K562 (cell line): ENCODE data around the gene LOXHD1. TPM values are rescaled to one million over a fixed set of nuclear protein-coding genes. Genes with fewer than 3 reads are reported as not detected.

ENCODE experiments used
- ATAC-seq: fragments of 200-7000 bp; cut with Tn5 transposase; 3 replicates; pipeline ENCODE4 v1.9.1; 2020; ENCODE audit warnings: moderate library complexity
- BruUV-seq: library from RNA; stranded (reverse); fragments of 400-500 nt; replicated peaks from 2 replicates; lab custom pipeline; 2021; lab: Mats Ljungman, UMichigan
- CTCF ChIA-PET: fragments of 300-600 bp; formaldehyde crosslinking; extraction: SDS; loops from one replicate; lab custom pipeline; 2021; ENCODE audit warnings: low intra/inter-chr PET ratio; lab: Yijun Ruan, JAX
- POLR2A ChIA-PET: fragments of 300-600, 350-650 bp; sonication (Branson Sonifier 250); formaldehyde crosslinking; extraction: SDS; loops from one replicate; lab custom pipeline; 2021; ENCODE audit warnings: antibody characterized with exemption, inconsistent platforms; lab: Yijun Ruan, JAX
- DNase-seq, 4 experiments: peaks; one replicate each; pipeline versions ENCODE4 v3.0.0 to v3.0.0-alpha.2; 2011 to 2018; ENCODE audit warnings: low spot score in 3 of 4, mixed read lengths in 3 of 4; ENCODE audit errors: extremely low read depth in 1 of 4
- FAIRE-seq: peaks from 2 replicates; lab custom pipeline; 2011; peaks lifted over from hg19 to GRCh38; lab: Jason Lieb, UNC
- H2AFZ ChIP-seq: 2 replicates; pipeline ENCODE4 v1.6.0; 2011; ENCODE audit warnings: low read depth, low read length, control low read depth, inconsistent platforms
- H3K27ac ChIP-seq: fragments of 200-600 bp; 3 replicates; pipeline ENCODE4 v1.8.0; 2011; ENCODE audit warnings: low read depth, mild to moderate bottlenecking, control low read depth, inconsistent platforms, low read length, moderate library complexity, mixed read lengths; ENCODE audit errors: extremely low read depth
- H3K27me3 ChIP-seq, 2 experiments: fragments of 300-600 bp in 1 of 2; 2 replicates in 1 of 2; 3 replicates in 1 of 2; pipeline versions ENCODE4 v1.6.0 to v1.8.0; 2011; ENCODE audit warnings: inconsistent platforms in 2 of 2, low read length in 2 of 2, mild to moderate bottlenecking in 1 of 2, mixed read lengths in 1 of 2, moderate library complexity in 1 of 2; ENCODE audit not compliant: control insufficient read depth in 2 of 2, insufficient read depth in 2 of 2
- H3K36me3 ChIP-seq: fragments of 300-600 bp; 3 replicates; pipeline ENCODE4 v1.8.0; 2011; ENCODE audit warnings: mild to moderate bottlenecking, low read length, inconsistent platforms; ENCODE audit not compliant: control insufficient read depth, insufficient read depth
- H3K4me1 ChIP-seq, 2 experiments: fragments of 200-600 bp in 1 of 2; replicated peaks in 1 of 2; 2 replicates in 1 of 2; 3 replicates in 1 of 2; pipeline versions ENCODE4 v1.5.1 to v1.8.0; 2011; ENCODE audit warnings: inconsistent platforms in 2 of 2, low read length in 2 of 2, mild to moderate bottlenecking in 1 of 2, mixed read lengths in 1 of 2, moderate library complexity in 1 of 2; ENCODE audit not compliant: control insufficient read depth in 2 of 2, insufficient read depth in 2 of 2
- H3K4me2 ChIP-seq: 2 replicates; pipeline ENCODE4 v1.6.1; 2011; ENCODE audit warnings: low read length, control low read depth, inconsistent platforms, mixed read lengths; ENCODE audit not compliant: insufficient read depth
- H3K4me3 ChIP-seq: fragments of 200-600 bp; sonication (generic), shearing (Covaris generic); 2 replicates; pipeline ENCODE4 v1.5.1; 2016; ENCODE audit warnings: control low read depth, inconsistent platforms
- H3K79me2 ChIP-seq: fragments of 200-600 bp; 3 replicates; pipeline ENCODE4 v1.8.0; 2011; ENCODE audit warnings: low read length, inconsistent platforms; ENCODE audit not compliant: control insufficient read depth, insufficient read depth
- H3K9ac ChIP-seq, 2 experiments: 2 replicates each; pipeline versions ENCODE4 v1.6.0 to v1.6.1; 2011; ENCODE audit warnings: low read depth in 2 of 2, low read length in 2 of 2, control low read depth in 1 of 2, inconsistent platforms in 1 of 2, mild to moderate bottlenecking in 1 of 2, mixed read lengths in 1 of 2; ENCODE audit not compliant: insufficient read depth in 1 of 2
- H3K9me1 ChIP-seq: one replicate; pipeline ENCODE4 v1.6.0; 2011; ENCODE audit warnings: inconsistent platforms, mild to moderate bottlenecking, low read length, moderate library complexity; ENCODE audit not compliant: control insufficient read depth, insufficient read depth
- H3K9me3 ChIP-seq: replicated peaks from 2 replicates; pipeline ENCODE4 v1.5.1; 2011; ENCODE audit warnings: low read depth, low read length, inconsistent platforms; ENCODE audit not compliant: control insufficient read depth, insufficient read depth
- H4K20me1 ChIP-seq: replicated peaks from 2 replicates; pipeline ENCODE4 v1.6.1; 2011; ENCODE audit warnings: low read length, inconsistent platforms, mixed read lengths; ENCODE audit not compliant: control insufficient read depth, insufficient read depth
- GTF2F1 ChIP-seq: IDR thresholded peaks from 2 replicates; pipeline ENCODE4 v1.6.1; 2011; ENCODE audit warnings: low read depth, low read length, improper control_type of control experiment
- HOMEZ ChIP-seq: fragments of 250-450 bp; sonication (Bioruptor Pico); IDR thresholded peaks from 2 replicates; pipeline ENCODE4 v1.4.0; 2020; ENCODE audit warnings: mild to moderate bottlenecking, moderate library complexity
- MCM5 ChIP-seq: fragments of 450-650 bp; IDR thresholded peaks from 2 replicates; pipeline ENCODE4 v1.6.1; 2016; ENCODE audit warnings: low read depth
- MED1 ChIP-seq: sonication (generic); formaldehyde crosslinking; IDR thresholded peaks from 2 replicates; pipeline ENCODE4 v1.8.1; 2023; ENCODE audit warnings: missing genetic modification reagents, borderline replicate concordance
- RCOR1 ChIP-seq, 2 experiments: IDR thresholded peaks; 2 replicates each; pipeline ENCODE4 v1.6.1; 2012; ENCODE audit warnings: low read depth in 2 of 2, low read length in 2 of 2, borderline replicate concordance in 1 of 2, improper control_type of control experiment in 1 of 2
- SMARCB1 ChIP-seq: IDR thresholded peaks from 2 replicates; pipeline ENCODE4 v1.6.1; 2011; ENCODE audit warnings: improper control_type of control experiment, low read depth; ENCODE audit not compliant: insufficient read length
- SMARCE1 ChIP-seq: fragments of 450-650 bp; IDR thresholded peaks from 2 replicates; pipeline ENCODE4 v1.7.1; 2016; ENCODE audit warnings: mild to moderate bottlenecking
- TAF15 ChIP-seq: fragments of 200-400 bp; formaldehyde crosslinking; IDR thresholded peaks from 2 replicates; pipeline ENCODE4 v1.6.1; 2017; ENCODE audit warnings: mild to moderate bottlenecking, low read depth, low read length, moderate library complexity
- TAF7 ChIP-seq: fragments of 450-650 bp; IDR thresholded peaks from 2 replicates; pipeline ENCODE4 v1.6.1; 2016; ENCODE audit warnings: missing genetic modification characterization, missing compliant biosample characterization
- TCF15 ChIP-seq: fragments of 250-450 bp; sonication (Bioruptor Pico); IDR thresholded peaks from 2 replicates; pipeline ENCODE4 v1.8.0; 2022; ENCODE audit warnings: moderate library complexity, mild to moderate bottlenecking, inconsistent platforms
- ZBTB49 ChIP-seq: sonication (generic); formaldehyde crosslinking; IDR thresholded peaks from 2 replicates; pipeline ENCODE4 v1.8.0; 2022; ENCODE audit warnings: missing genetic modification reagents, mild to moderate bottlenecking, borderline replicate concordance
- ZNF174 ChIP-seq: fragments of 250-450 bp; sonication (Bioruptor Pico); IDR thresholded peaks from 2 replicates; pipeline ENCODE4 v1.4.0; 2020; ENCODE audit warnings: mild to moderate bottlenecking
- whole genome bisulfite sequencing: fragments of 100-300 bp; shearing (Covaris generic); methylation state at CpG from one replicate; pipeline ENCODE4 v1.1.6; 2016; ENCODE audit warnings: low coverage, mixed read lengths; ENCODE audit not compliant: insufficient coverage; ENCODE audit errors: missing lambda C conversion rate; 5-methylcytosine and 5-hydroxymethylcytosine counted together
- in situ Hi-C: fragments of 300-500 bp; cut with MboI; formaldehyde crosslinking; loops from 4 replicates; pipeline ENCODE4 v1.15.0; 2018; ENCODE audit warnings: inconsistent platforms, mixed read lengths
- intact Hi-C: fragments of 100-400 bp; cut with micrococcal nuclease; formaldehyde crosslinking; loops from 2 replicates; pipeline ENCODE4 v1.14.2; 2022
- polyA plus RNA-seq, 8 experiments: library from polyadenylated mRNA; depleted of rRNA in 4 of 8; stranded (reverse) in 5 of 8; unstranded in 3 of 8; fragments of >200 nt; fragmentation: Nextera tagmentation in 2 of 8; fragmentation: Illumina TruSeq in 1 of 8; extraction: Ambion mirVana in 2 of 8; extraction: Trizol in 1 of 8; gene quantifications; 2 replicates each; pipeline versions ENCODE4 v1.2.1 to v1.2.3, GENCODE V29; 2011 to 2014; ENCODE audit warnings: inconsistent platforms in 1 of 8, missing spikeins in 1 of 8
- total RNA-seq, 7 experiments: library from RNA; depleted of rRNA in 6 of 7; stranded (reverse); fragments of >200 nt in 6 of 7; fragmentation: Illumina TruSeq in 2 of 7; extraction: Trizol in 2 of 7; gene quantifications; 2 replicates each; pipeline versions ENCODE4 v1.2.1 to v1.2.3, GENCODE V29; 2011 to 2021; ENCODE audit warnings: low replicate concordance in 1 of 7
- TF ChIP-seq, protein P1 (sequence below): fragments of 250-450 bp; sonication (Bioruptor Pico); IDR thresholded peaks from 2 replicates; pipeline ENCODE4 v1.4.0; 2020; ENCODE audit warnings: mild to moderate bottlenecking, moderate library complexity, borderline replicate concordance

Gene LOXHD1
- total and polyA plus RNA-seq, 9 of the 15 experiments (the other 6 are each of a cell fraction or from before 2014, with no cell fraction given) = not detected

DNA sequence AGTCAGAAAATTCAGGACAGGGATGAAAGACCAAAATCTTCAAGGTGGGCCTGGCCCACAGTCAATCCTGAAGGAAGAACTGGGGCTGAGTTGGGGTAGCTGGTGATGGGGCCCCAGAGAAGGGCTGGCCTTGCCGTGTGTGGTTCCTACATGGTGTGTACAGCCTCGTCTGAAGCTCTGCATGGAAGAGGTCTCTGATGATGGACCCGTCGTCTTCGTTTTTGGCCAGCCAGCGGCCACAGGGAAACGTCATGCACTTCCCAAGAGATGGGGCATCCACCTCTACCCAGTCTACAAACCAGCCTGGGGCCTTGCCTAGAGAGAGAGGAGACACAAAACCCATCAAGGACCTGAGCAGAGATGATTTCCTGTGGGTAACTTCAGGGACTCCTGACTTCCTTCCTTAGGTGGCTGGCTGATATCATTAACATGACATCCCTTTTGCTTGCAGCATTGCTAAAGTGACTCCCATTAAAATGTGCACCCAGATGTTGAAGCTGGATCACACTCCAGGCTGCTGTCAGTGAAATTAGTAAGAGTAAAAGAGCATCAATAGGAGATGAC lies 115.3 kb downstream of the LOXHD1 start:
- no peak for TF ChIP-seq MCM5
- no peak for TF ChIP-seq ZNF174
- TF ChIP-seq, protein P1, sequence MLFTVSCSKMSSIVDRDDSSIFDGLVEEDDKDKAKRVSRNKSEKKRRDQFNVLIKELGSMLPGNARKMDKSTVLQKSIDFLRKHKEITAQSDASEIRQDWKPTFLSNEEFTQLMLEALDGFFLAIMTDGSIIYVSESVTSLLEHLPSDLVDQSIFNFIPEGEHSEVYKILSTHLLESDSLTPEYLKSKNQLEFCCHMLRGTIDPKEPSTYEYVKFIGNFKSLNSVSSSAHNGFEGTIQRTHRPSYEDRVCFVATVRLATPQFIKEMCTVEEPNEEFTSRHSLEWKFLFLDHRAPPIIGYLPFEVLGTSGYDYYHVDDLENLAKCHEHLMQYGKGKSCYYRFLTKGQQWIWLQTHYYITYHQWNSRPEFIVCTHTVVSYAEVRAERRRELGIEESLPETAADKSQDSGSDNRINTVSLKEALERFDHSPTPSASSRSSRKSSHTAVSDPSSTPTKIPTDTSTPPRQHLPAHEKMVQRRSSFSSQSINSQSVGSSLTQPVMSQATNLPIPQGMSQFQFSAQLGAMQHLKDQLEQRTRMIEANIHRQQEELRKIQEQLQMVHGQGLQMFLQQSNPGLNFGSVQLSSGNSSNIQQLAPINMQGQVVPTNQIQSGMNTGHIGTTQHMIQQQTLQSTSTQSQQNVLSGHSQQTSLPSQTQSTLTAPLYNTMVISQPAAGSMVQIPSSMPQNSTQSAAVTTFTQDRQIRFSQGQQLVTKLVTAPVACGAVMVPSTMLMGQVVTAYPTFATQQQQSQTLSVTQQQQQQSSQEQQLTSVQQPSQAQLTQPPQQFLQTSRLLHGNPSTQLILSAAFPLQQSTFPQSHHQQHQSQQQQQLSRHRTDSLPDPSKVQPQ (CRISPR knock-in tag) = no peak
- TF ChIP-seq HOMEZ = no peak
- no peak for TF ChIP-seq RCOR1 (IDR thresholded peaks at IDR 0.05; ENCODE audit: borderline replicate concordance in 1 of 2, low read depth in 2 of 2, low read length in 2 of 2)
- TF ChIP-seq ZBTB49 (CRISPR knock-in tag) = no peak
- TF ChIP-seq SMARCB1 = no peak
- no peak for TF ChIP-seq MED1 (CRISPR knock-in tag)
- TF ChIP-seq SMARCE1 = no peak
- no peak for TF ChIP-seq TAF15
- no peak for TF ChIP-seq GTF2F1
- no peak for TF ChIP-seq TAF7 (tag)
- TF ChIP-seq TCF15 (CRISPR knock-in tag) = no peak
- Histone ChIP-seq H3K9me1 (no peaks in the 10 kb centered on the region), H3K27me3 (no peaks in the 10 kb centered on the region), H3K4me1 (no peaks in the 10 kb centered on the region), H3K36me3 (no peaks in the 10 kb centered on the region), H3K4me2 (no peak overlapping the region), H3K79me2 (no peaks in the 10 kb centered on the region), H3K4me3 (no peak overlapping the region), H4K20me1 (no peaks in the 10 kb centered on the region), H3K9me3 (no peaks in the 10 kb centered on the region), H2AFZ (no peak overlapping the region), H3K9ac (no peak overlapping the region), H3K27ac (no peak overlapping the region)
- ATAC-seq (no peak), DNase-seq (no peak), FAIRE-seq (no peak)
- ChIA-PET CTCF (no interaction called here), POLR2A (interaction anchor here (0.6 to 1.1 kb wide), 3 partner anchors 8 to 81 kb away, joined by 3 read pairs; no protein-coding TSS in a partner anchor)
- no TSS peak for BruUV-seq
- in situ Hi-C loops (no loop called here), intact Hi-C loops (no loop called here)
- WGBS = 0% methylated on average over 6 of the region's 7 CpGs
